ENCODE measurements around the gene MYO7B. TPM values are rescaled to one million over a fixed set of nuclear protein-coding genes. Genes with fewer than 3 reads are reported as not detected.

MYO7B gene
- total and polyA plus RNA-seq, 9 of the 15 experiments (the other 6 are each of a cell fraction or from before 2014, with no cell fraction given), result 0.08 TPM; not detected in 8

DNA sequence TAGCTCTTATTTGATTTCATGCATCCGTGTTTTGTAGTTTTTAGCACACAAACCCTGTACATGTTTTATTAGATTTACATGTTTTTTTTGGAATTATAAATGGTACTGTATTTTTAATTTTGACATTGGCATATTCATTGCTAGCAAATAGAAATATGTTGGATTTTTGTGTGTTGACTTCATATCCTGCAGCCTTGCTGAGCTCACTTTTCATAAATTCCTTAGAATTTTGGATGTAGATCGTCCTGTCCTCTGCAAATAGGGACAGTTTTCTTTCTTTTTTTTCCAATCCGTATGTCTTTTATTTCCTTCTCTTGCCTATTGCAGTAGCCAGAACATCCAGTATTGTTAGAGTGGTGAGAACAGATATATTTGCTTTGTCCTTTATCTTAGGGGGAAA lies 63.7 kb downstream of the MYO7B start:
- peaks cover 2 to 5% of the 10 kb centered on the region in 2 experiments; a peak in 3 of 5 replicates for H3K27me3 ChIP-seq (ENCODE audit: control insufficient read depth in 2 of 2, insufficient read depth in 2 of 2, low read length in 2 of 2)
- intact Hi-C loops (cut with micrococcal nuclease) (no loop called here), in situ Hi-C loops (cut with MboI) (no loop called here)
- no peaks in the 10 kb centered on the region for H4K20me1 ChIP-seq (replicated peaks; ENCODE audit: control insufficient read depth, insufficient read depth, low read length)
- no peaks in the 10 kb centered on the region for H3K9me3 ChIP-seq (replicated peaks; ENCODE audit: control insufficient read depth, insufficient read depth, low read depth, low read length)
- no peaks in the 10 kb centered on the region for H3K9me1 ChIP-seq (ENCODE audit: control insufficient read depth, insufficient read depth, low read length)
- BruUV-seq (replicated peaks), result no TSS peak
- peaks cover 0 to 4% of the 10 kb centered on the region in 2 experiments; a peak in 1 of 5 replicates for H3K4me1 ChIP-seq (replicated peaks in 1 of 2; ENCODE audit: control insufficient read depth in 2 of 2, insufficient read depth in 2 of 2, low read length in 2 of 2)
- FAIRE-seq (no peak), DNase-seq (ENCODE audit: extremely low read depth in 1 of 4, low spot score in 3 of 4) (no peak), ATAC-seq (no peak)
- TF ChIP-seq, protein P1, sequence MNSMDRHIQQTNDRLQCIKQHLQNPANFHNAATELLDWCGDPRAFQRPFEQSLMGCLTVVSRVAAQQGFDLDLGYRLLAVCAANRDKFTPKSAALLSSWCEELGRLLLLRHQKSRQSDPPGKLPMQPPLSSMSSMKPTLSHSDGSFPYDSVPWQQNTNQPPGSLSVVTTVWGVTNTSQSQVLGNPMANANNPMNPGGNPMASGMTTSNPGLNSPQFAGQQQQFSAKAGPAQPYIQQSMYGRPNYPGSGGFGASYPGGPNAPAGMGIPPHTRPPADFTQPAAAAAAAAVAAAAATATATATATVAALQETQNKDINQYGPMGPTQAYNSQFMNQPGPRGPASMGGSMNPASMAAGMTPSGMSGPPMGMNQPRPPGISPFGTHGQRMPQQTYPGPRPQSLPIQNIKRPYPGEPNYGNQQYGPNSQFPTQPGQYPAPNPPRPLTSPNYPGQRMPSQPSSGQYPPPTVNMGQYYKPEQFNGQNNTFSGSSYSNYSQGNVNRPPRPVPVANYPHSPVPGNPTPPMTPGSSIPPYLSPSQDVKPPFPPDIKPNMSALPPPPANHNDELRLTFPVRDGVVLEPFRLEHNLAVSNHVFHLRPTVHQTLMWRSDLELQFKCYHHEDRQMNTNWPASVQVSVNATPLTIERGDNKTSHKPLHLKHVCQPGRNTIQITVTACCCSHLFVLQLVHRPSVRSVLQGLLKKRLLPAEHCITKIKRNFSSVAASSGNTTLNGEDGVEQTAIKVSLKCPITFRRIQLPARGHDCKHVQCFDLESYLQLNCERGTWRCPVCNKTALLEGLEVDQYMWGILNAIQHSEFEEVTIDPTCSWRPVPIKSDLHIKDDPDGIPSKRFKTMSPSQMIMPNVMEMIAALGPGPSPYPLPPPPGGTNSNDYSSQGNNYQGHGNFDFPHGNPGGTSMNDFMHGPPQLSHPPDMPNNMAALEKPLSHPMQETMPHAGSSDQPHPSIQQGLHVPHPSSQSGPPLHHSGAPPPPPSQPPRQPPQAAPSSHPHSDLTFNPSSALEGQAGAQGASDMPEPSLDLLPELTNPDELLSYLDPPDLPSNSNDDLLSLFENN (IDR thresholded peaks at IDR 0.05; ENCODE audit: low read depth in 2 of 2, low read length in 2 of 2), result no peak
- TF ChIP-seq ZNF274 (IDR thresholded peaks at IDR 0.05; ENCODE audit: borderline replicate concordance, low read depth, low read length) (no peak), HNRNPL (IDR thresholded peaks at IDR 0.05; ENCODE audit: low read depth, low read length) (no peak), ETS2 (tag; IDR thresholded peaks at IDR 0.05; ENCODE audit: borderline replicate concordance, poor library complexity, severe bottlenecking) (no peak), FIP1L1 (IDR thresholded peaks at IDR 0.05; ENCODE audit: low read depth, low read length, poor library complexity, severe bottlenecking) (no peak), ZEB2 (IDR thresholded peaks at IDR 0.05) (no peak), TARDBP (IDR thresholded peaks at IDR 0.05) (no peak)
- TF ChIP-seq, protein P2, sequence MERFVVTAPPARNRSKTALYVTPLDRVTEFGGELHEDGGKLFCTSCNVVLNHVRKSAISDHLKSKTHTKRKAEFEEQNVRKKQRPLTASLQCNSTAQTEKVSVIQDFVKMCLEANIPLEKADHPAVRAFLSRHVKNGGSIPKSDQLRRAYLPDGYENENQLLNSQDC (CRISPR knock-in tag; IDR thresholded peaks at IDR 0.05), result no peak
- TF ChIP-seq, protein P3, sequence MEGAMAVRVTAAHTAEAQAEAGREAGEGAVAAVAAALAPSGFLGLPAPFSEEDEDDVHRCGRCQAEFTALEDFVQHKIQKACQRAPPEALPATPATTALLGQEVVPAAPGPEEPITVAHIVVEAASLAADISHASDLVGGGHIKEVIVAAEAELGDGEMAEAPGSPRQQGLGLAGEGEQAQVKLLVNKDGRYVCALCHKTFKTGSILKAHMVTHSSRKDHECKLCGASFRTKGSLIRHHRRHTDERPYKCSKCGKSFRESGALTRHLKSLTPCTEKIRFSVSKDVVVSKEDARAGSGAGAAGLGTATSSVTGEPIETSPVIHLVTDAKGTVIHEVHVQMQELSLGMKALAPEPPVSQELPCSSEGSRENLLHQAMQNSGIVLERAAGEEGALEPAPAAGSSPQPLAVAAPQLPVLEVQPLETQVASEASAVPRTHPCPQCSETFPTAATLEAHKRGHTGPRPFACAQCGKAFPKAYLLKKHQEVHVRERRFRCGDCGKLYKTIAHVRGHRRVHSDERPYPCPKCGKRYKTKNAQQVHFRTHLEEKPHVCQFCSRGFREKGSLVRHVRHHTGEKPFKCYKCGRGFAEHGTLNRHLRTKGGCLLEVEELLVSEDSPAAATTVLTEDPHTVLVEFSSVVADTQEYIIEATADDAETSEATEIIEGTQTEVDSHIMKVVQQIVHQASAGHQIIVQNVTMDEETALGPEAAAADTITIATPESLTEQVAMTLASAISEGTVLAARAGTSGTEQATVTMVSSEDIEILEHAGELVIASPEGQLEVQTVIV (CRISPR knock-in tag; IDR thresholded peaks at IDR 0.05; ENCODE audit: borderline replicate concordance), result no peak
- whole genome bisulfite sequencing (ENCODE audit: insufficient coverage, low coverage, missing lambda C conversion rate), result 16% methylated on average over 3 of the region's 3 CpGs
- H3K4me2 ChIP-seq (ENCODE audit: insufficient read depth, low read length), result no peak overlapping the region
- ChIA-PET CTCF (ENCODE audit: low intra/inter-chr PET ratio) (no interaction called here), POLR2A (no interaction called here)
- H2AFZ ChIP-seq (ENCODE audit: low read depth, low read length), result no peak overlapping the region
- H3K79me2 ChIP-seq (ENCODE audit: control insufficient read depth, insufficient read depth, low read length), result no peaks in the 10 kb centered on the region
- H3K4me3 ChIP-seq, result no peak overlapping the region
- H3K9ac ChIP-seq (ENCODE audit: insufficient read depth in 1 of 2, low read depth in 2 of 2, low read length in 2 of 2), result no peak overlapping the region
- H3K36me3 ChIP-seq (ENCODE audit: control insufficient read depth, insufficient read depth, low read length), result no peaks in the 10 kb centered on the region
- H3K27ac ChIP-seq (ENCODE audit: extremely low read depth, low read depth, low read length), result no peak overlapping the region

All from K562 (cell line).